Heart left ventricle (tissue), 16 donors: ENCODE measurements around the gene PKN3. TPM values are rescaled to one million over a fixed set of nuclear protein-coding genes. Genes with fewer than 3 reads are reported as not detected.

Source experiments
- ATAC-seq, 4 donors: fragments of 200-7000 bp; cut with Tn5 transposase; one replicate each; pipeline ENCODE4 v1.9.1; 2020 to 2022; ENCODE audit warnings: moderate library complexity in 4 of 4, mild to moderate bottlenecking in 3 of 4, moderate number of reproducible peaks in 1 of 4
- DNase-seq, 5 donors: peaks; one replicate each; pipeline ENCODE4 v3.0.0-alpha.2; 2020
- H3K27ac ChIP-seq, 12 donors: fragments of 200-600 bp; sonication (generic) in 4 of 12; one replicate each; pipeline versions ENCODE4 v1.5.0 to v1.8.0; 2016 to 2022; ENCODE audit warnings: mild to moderate bottlenecking in 2 of 12
- H3K27me3 ChIP-seq, 9 donors: fragments of 200-600 bp; sonication (generic) in 2 of 9; one replicate each; pipeline versions ENCODE4 v1.5.1 to v1.8.0; 2016 to 2022; ENCODE audit warnings: mild to moderate bottlenecking in 3 of 9
- H3K36me3 ChIP-seq, 9 donors: fragments of 200-600 bp; sonication (generic) in 2 of 9; one replicate each; pipeline versions ENCODE4 v1.5.0 to v1.8.0; 2018 to 2022; ENCODE audit warnings: mild to moderate bottlenecking in 2 of 9
- H3K4me1 ChIP-seq, 12 donors: fragments of 200-600 bp; sonication (generic) in 4 of 12; one replicate each; pipeline versions ENCODE4 v1.5.0 to v1.8.0; 2016 to 2022; ENCODE audit warnings: mild to moderate bottlenecking in 3 of 12
- H3K4me3 ChIP-seq, 12 donors: fragments of 200-600 bp; sonication (generic) in 4 of 12; one replicate each; pipeline versions ENCODE4 v1.5.0 to v1.8.0; 2017 to 2022; ENCODE audit warnings: mild to moderate bottlenecking in 9 of 12, moderate library complexity in 4 of 12
- H3K9me3 ChIP-seq, 12 donors: fragments of 200-600 bp; sonication (generic) in 4 of 12; one replicate each; pipeline versions ENCODE4 v1.5.0 to v1.8.0; 2016 to 2022; ENCODE audit warnings: mild to moderate bottlenecking in 1 of 12
- CTCF ChIP-seq, 12 donors: fragments of 200-600 bp; sonication (generic) in 4 of 12; IDR thresholded peaks; one replicate each; pipeline versions ENCODE4 v1.5.0 to v1.8.0; 2018 to 2022; ENCODE audit warnings: antibody characterized with exemption in 12 of 12, mild to moderate bottlenecking in 5 of 12
- POLR2A ChIP-seq, 2 donors: fragments of 450-650 bp; IDR thresholded peaks; one replicate each; pipeline ENCODE4 v1.6.1; 2017; ENCODE audit warnings: antibody characterized with exemption in 2 of 2, mild to moderate bottlenecking in 2 of 2, moderate library complexity in 2 of 2
- WGBS, 4 donors: extraction: QIAGEN DNeasy Blood & Tissue Kit in 2 of 4; methylation state at CpG; one replicate each; pipeline versions ENCODE4 v1.1.5 to v1.1.7; 2013 to 2018; 5-methylcytosine and 5-hydroxymethylcytosine counted together
- intact Hi-C, 10 donors: fragments of 100-400 bp; cut with DNase I; formaldehyde crosslinking; loops; one replicate each; pipeline versions ENCODE4 v1.11.1 to v1.14.2; 2022
- polyA plus RNA-seq, 2 donors: library from polyadenylated mRNA; stranded (reverse); fragments of 200-250 nt; gene quantifications; one replicate each; pipeline ENCODE4 v1.2.3, GENCODE V29; 2013
- total RNA-seq, 9 donors: library from RNA; depleted of rRNA in 2 of 9; stranded (reverse); fragments of >200 nt in 2 of 9; fragmentation: NEBNext Ultra II Directional in 3 of 9; extraction: Animal tissue kit (Norgen Biotek cat#: 25700) in 3 of 9; gene quantifications; one replicate each; pipeline versions ENCODE4 v1.1.0 to v1.2.4, GENCODE V29; 2016 to 2023
- donor health status: ischemic (EF 13 %, LVEDD 7.1; RV severe dilation, severe dysfunction).
- donor health status: healthy with polysubstance abuse.
- donor health status: DM: no; HTN: yes; CAD: no.
- donor health status: DM: no; HTN: no; CAD: no.
- donor health status: ischemic (EF 25% LVEDD 6.9; RV normal size, moderate dysfunction).
- donor health status: ischemic (EF 25% LVEDD 5.7; RV mildly dilated, moderate dysfunction).
- donor health status: healthy.
- donor health status: DM: yes; HTN: yes; CAD: no.
- donor health status: ischemic (EF 35%, LVEDD 5.7; RV mildly dilated, moderate dysfunction).
- donor health status: nonischemic (EF 11% LVEDD 7.7; RV severe dilation, severe dysfunction).
- donor health status: DM: yes; HTN: yes; CAD: no.
- donor health status: PGD.
- donor health status: ischemic (EF 29% LVEDD 5.4; RV normal size, mild dysfunction).
- donor health status: nonischemic (EF 23%, LVEDD 6.1; RV moderate dilation, normal function).

The PKN3 gene
- total and polyA plus RNA-seq, 11 donors: 3.7 to 16.1 (median 6.0) TPM

GRCh38 chr9:128722380-128723351 lies 20.4 kb downstream of the PKN3 start:
- Histone ChIP-seq H3K36me3 (peaks cover 0 to 16% (median 0%) of the 10 kb centered on the region in 9 donors), H3K27ac (peak overlapping the region in 2 of 12 donors; percentile 10 to 84), H3K27me3 (no peaks in the 10 kb centered on the region), H3K4me3 (no peak overlapping the region), H3K4me1 (peaks cover 0 to 21% (median 6%) of the 10 kb centered on the region in 12 donors), H3K9me3 (peaks cover 0 to 3% (median 0%) of the 10 kb centered on the region in 12 donors)
- intact Hi-C loops: loop anchor here in 1 of 10 donors (2.0 kb wide), 1 partner anchor 18 kb away; no protein-coding TSS in a partner anchor
- ATAC-seq: no peak
- 49 to 59% (median 56%) methylated on average over 9 of the region's 9 CpGs for WGBS, 4 donors
- no peak for DNase-seq
- TF ChIP-seq CTCF (IDR thresholded peaks at IDR 0.05) (no peak), POLR2A (IDR thresholded peaks at IDR 0.05) (no peak)

GRCh38 chr9:128723352-128723865 lies 21.1 kb downstream of the PKN3 start:
- Histone ChIP-seq H3K9me3 (peaks cover 0 to 3% (median 0%) of the 10 kb centered on the region in 12 donors), H3K27ac (peak overlapping the region; percentile 12 to 86 (median 79)), H3K36me3 (peaks cover 0 to 16% (median 0%) of the 10 kb centered on the region in 9 donors), H3K4me3 (peak overlapping the region; percentile 18 to 86 (median 71)), H3K4me1 (peaks cover 0 to 21% (median 6%) of the 10 kb centered on the region in 12 donors), H3K27me3 (no peaks in the 10 kb centered on the region)
- 43 to 51% (median 46%) methylated on average over 7 of the region's 7 CpGs for WGBS, 4 donors
- no peak for ATAC-seq
- DNase-seq: no peak
- TF ChIP-seq POLR2A (IDR thresholded peaks at IDR 0.05) (no peak), CTCF (IDR thresholded peaks at IDR 0.05) (no peak)
- intact Hi-C loops: loop anchor here in 1 of 10 donors (2.0 kb wide), 1 partner anchor 19 kb away; no protein-coding TSS in a partner anchor

GRCh38 chr9:128723866-128724743 lies 21.8 kb downstream of the PKN3 start, which contains the start of gene ZDHHC12:
ZDHHC12 (minus strand) TSS chr9:128724127; CDS start chr9:128724093, 34 bp downstream.
- peak; percentile 93 to 98 (median 97) for DNase-seq
- TF ChIP-seq POLR2A (IDR thresholded peaks at IDR 0.05) (peak in 1 of 2 donors; percentile 81), CTCF (IDR thresholded peaks at IDR 0.05) (no peak)
- Histone ChIP-seq H3K27ac (peak within 1 kb of the TSS; percentile 18 to 86 (median 79)), H3K27me3 (no peaks in the 10 kb centered on the region), H3K4me3 (peak within 1 kb of the TSS; percentile 18 to 86 (median 71)), H3K4me1 (peaks cover 0 to 21% (median 6%) of the 10 kb centered on the region in 12 donors), H3K9me3 (peaks cover 0 to 3% (median 0%) of the 10 kb centered on the region in 12 donors), H3K36me3 (peaks cover 0 to 16% (median 0%) of the 10 kb centered on the region in 9 donors)
- peak; percentile 87 to 93 (median 92) for ATAC-seq
- intact Hi-C loops: loop anchor here in 2 of 10 donors (2.0 kb wide), 2 partner anchors 19 to 67 kb away; partner anchors contain the start of gene DYNC2I2 (in 1 of the 2)
- WGBS, 4 donors: 2 to 4% (median 3%) methylated on average over 43 to 68 of the region's 68 CpGs
